Measurements from ENCODE around the gene ADPRM. TPM values are rescaled to one million over a fixed set of nuclear protein-coding genes. Genes with fewer than 3 reads are reported as not detected.

The ADPRM gene
- total and polyA plus RNA-seq, 4 donors, result 3.7 to 10.8 (median 6.7) TPM

DNA sequence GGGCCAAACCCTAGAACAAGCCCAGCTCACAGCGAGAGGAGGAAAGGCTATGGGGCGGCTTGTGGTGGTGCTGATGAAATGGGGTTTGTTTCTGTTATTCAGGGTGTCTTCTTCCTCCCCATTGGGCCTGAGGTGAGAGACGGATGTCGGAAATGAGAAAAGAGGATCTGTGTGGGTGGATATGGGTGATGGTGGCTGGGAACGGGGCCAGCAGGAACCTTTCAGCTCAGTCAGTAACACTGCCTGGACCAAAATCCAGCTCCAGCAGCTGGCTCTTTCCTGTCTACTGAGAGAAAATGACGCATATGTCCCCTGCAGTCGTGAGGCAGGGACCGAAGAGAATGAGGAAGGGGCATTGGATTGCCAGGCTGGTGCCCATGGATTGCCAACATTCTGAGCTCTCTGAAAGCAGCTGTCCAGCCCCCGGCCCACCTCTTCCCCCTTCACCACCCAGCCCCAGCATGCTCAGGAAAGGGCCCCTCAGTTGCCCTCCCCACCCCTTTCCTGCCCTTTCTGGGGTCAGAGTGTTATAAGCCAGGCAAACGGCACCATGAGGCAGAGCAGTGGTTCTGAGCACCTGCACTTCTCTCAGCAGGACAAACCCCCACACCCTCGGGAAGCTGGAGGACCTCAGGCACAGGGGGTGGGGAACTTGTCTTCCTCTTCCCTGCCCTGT, 44.3 kb upstream of the ADPRM start:
- Histone ChIP-seq H3K4me1 (ENCODE audit: control insufficient read depth in 4 of 4, insufficient read depth in 4 of 4, low read length in 3 of 4) (no peaks in the 10 kb centered on the region), H3K27ac (ENCODE audit: low read depth in 1 of 2, low read length in 2 of 2) (no peak overlapping the region), H3K36me3 (ENCODE audit: control insufficient read depth in 4 of 4, insufficient read depth in 3 of 4, low read depth in 1 of 4, low read length in 3 of 4) (peaks cover 0 to 4% (median under 1%) of the 10 kb centered on the region in 4 donors), H3K27me3 (ENCODE audit: control insufficient read depth in 4 of 4, insufficient read depth in 4 of 4, low read length in 3 of 4) (no peaks in the 10 kb centered on the region), H3K9ac (ENCODE audit: low read depth in 1 of 2, low read length in 2 of 2) (no peak overlapping the region), H3K9me3 (ENCODE audit: control insufficient read depth in 4 of 4, low read length in 3 of 4) (no peaks in the 10 kb centered on the region), H3K4me3 (ENCODE audit: low read depth in 1 of 3, low read length in 3 of 3) (no peak overlapping the region)
- no peak for DNase-seq (ENCODE audit: low spot score)
- 76% methylated on average over 11 of the region's 11 CpGs for WGBS
- TF ChIP-seq RXRA (IDR thresholded peaks at IDR 0.05) (no peak), YY1 (IDR thresholded peaks at IDR 0.05) (no peak), NR2F2 (IDR thresholded peaks at IDR 0.05) (no peak), FOXA1 (IDR thresholded peaks at IDR 0.05) (no peak), GABPA (IDR thresholded peaks at IDR 0.05 in 1 of 2, conservative IDR thresholded peaks at IDR 0.05 in 1 of 2) (no peak), RAD21 (IDR thresholded peaks at IDR 0.05) (no peak), JUND (IDR thresholded peaks at IDR 0.05) (no peak), TAF1 (conservative IDR thresholded peaks at IDR 0.05) (no peak), SP1 (IDR thresholded peaks at IDR 0.05) (no peak), HNF4A (conservative IDR thresholded peaks at IDR 0.05) (no peak), EGR1 (IDR thresholded peaks at IDR 0.05; ENCODE audit: low read depth in 2 of 2) (no peak), FOXA2 (IDR thresholded peaks at IDR 0.05) (no peak), HNF4G (IDR thresholded peaks at IDR 0.05) (no peak), ATF3 (IDR thresholded peaks at IDR 0.05) (no peak)
- TF ChIP-seq, protein P1, sequence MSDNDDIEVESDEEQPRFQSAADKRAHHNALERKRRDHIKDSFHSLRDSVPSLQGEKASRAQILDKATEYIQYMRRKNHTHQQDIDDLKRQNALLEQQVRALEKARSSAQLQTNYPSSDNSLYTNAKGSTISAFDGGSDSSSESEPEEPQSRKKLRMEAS (IDR thresholded peaks at IDR 0.05), result no peak
- TF ChIP-seq, protein P2, sequence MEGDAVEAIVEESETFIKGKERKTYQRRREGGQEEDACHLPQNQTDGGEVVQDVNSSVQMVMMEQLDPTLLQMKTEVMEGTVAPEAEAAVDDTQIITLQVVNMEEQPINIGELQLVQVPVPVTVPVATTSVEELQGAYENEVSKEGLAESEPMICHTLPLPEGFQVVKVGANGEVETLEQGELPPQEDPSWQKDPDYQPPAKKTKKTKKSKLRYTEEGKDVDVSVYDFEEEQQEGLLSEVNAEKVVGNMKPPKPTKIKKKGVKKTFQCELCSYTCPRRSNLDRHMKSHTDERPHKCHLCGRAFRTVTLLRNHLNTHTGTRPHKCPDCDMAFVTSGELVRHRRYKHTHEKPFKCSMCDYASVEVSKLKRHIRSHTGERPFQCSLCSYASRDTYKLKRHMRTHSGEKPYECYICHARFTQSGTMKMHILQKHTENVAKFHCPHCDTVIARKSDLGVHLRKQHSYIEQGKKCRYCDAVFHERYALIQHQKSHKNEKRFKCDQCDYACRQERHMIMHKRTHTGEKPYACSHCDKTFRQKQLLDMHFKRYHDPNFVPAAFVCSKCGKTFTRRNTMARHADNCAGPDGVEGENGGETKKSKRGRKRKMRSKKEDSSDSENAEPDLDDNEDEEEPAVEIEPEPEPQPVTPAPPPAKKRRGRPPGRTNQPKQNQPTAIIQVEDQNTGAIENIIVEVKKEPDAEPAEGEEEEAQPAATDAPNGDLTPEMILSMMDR (IDR thresholded peaks at IDR 0.05; ENCODE audit: low read depth, low read length, missing input control), result no peak
- TF ChIP-seq, protein P3, sequence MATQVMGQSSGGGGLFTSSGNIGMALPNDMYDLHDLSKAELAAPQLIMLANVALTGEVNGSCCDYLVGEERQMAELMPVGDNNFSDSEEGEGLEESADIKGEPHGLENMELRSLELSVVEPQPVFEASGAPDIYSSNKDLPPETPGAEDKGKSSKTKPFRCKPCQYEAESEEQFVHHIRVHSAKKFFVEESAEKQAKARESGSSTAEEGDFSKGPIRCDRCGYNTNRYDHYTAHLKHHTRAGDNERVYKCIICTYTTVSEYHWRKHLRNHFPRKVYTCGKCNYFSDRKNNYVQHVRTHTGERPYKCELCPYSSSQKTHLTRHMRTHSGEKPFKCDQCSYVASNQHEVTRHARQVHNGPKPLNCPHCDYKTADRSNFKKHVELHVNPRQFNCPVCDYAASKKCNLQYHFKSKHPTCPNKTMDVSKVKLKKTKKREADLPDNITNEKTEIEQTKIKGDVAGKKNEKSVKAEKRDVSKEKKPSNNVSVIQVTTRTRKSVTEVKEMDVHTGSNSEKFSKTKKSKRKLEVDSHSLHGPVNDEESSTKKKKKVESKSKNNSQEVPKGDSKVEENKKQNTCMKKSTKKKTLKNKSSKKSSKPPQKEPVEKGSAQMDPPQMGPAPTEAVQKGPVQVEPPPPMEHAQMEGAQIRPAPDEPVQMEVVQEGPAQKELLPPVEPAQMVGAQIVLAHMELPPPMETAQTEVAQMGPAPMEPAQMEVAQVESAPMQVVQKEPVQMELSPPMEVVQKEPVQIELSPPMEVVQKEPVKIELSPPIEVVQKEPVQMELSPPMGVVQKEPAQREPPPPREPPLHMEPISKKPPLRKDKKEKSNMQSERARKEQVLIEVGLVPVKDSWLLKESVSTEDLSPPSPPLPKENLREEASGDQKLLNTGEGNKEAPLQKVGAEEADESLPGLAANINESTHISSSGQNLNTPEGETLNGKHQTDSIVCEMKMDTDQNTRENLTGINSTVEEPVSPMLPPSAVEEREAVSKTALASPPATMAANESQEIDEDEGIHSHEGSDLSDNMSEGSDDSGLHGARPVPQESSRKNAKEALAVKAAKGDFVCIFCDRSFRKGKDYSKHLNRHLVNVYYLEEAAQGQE (IDR thresholded peaks at IDR 0.05), result no peak
- TF ChIP-seq, protein P4, sequence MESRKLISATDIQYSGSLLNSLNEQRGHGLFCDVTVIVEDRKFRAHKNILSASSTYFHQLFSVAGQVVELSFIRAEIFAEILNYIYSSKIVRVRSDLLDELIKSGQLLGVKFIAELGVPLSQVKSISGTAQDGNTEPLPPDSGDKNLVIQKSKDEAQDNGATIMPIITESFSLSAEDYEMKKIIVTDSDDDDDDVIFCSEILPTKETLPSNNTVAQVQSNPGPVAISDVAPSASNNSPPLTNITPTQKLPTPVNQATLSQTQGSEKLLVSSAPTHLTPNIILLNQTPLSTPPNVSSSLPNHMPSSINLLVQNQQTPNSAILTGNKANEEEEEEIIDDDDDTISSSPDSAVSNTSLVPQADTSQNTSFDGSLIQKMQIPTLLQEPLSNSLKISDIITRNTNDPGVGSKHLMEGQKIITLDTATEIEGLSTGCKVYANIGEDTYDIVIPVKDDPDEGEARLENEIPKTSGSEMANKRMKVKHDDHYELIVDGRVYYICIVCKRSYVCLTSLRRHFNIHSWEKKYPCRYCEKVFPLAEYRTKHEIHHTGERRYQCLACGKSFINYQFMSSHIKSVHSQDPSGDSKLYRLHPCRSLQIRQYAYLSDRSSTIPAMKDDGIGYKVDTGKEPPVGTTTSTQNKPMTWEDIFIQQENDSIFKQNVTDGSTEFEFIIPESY (IDR thresholded peaks at IDR 0.05), result no peak

Data from liver (tissue), 9 donors.